GM21825 (cell line): Measurements from ENCODE around the gene DIPK1A.

ENCODE experiments used
- ATAC-seq: cut with Tn5 transposase; IDR thresholded peaks from one replicate; pipeline ENCODE4 v1.9.1; 2021; ENCODE audit warnings: mild to moderate bottlenecking, moderate library complexity; ENCODE audit not compliant: unreplicated experiment

Gene DIPK1A

GRCh38 chr1:92808381-92808780 lies 152.9 kb downstream of the DIPK1A start:
- ATAC-seq, result no peak

- no peak for ATAC-seq
Measured at GRCh38 chr1:92805216-92805615, 156.0 kb downstream of the DIPK1A start.

GRCh38 chr1:92804721-92805201 lies 156.5 kb downstream of the DIPK1A start:
- ATAC-seq, result no peak

- ATAC-seq, result no peak
Measured at GRCh38 chr1:92803140-92803887, 157.9 kb downstream of the DIPK1A start.

GRCh38 chr1:92797961-92798360 lies 163.3 kb downstream of the DIPK1A start:
- no peak for ATAC-seq

GRCh38 chr1:92797297-92797696 lies 164.0 kb downstream of the DIPK1A start:
- no peak for ATAC-seq

- ATAC-seq, result no peak
Measured at GRCh38 chr1:92795166-92795565, 166.1 kb downstream of the DIPK1A start.

- ATAC-seq, result no peak
Measured at GRCh38 chr1:92792340-92792782, 168.9 kb downstream of the DIPK1A start.
